IMR-90 (cell line): ENCODE data around the gene UNC79. TPM values are rescaled to one million over a fixed set of nuclear protein-coding genes. Genes with fewer than 3 reads are reported as not detected.

Source experiments
- ATAC-seq: fragments of 200-7000 bp; cut with Tn5 transposase; 2 replicates; pipeline ENCODE4 v1.9.1; 2020; ENCODE audit warnings: low read depth, mild to moderate bottlenecking, moderate library complexity
- BruUV-seq: library from RNA; stranded (reverse); fragments of 400-500 nt; replicated peaks from 2 replicates; lab custom pipeline; 2021; lab: Mats Ljungman, UMichigan
- CTCF ChIA-PET: fragments of 300-600 bp; formaldehyde crosslinking; extraction: SDS; loops from one replicate; lab custom pipeline; 2021; ENCODE audit warnings: antibody characterized with exemption; lab: Yijun Ruan, JAX
- POLR2A ChIA-PET: fragments of 300-600 bp; sonication (Branson Sonifier 250); formaldehyde crosslinking; loops from one replicate; lab custom pipeline; 2022; ENCODE audit warnings: antibody characterized with exemption; ENCODE audit not compliant: unreplicated experiment; lab: Charles Lee
- DNase-seq: peaks from one replicate; pipeline ENCODE4 v3.0.0; 2013
- H2AFZ ChIP-seq: replicated peaks from 2 replicates; pipeline ENCODE3; 2013; ENCODE audit warnings: low read length, mild to moderate bottlenecking; ENCODE audit not compliant: poor library complexity
- H2AK5ac ChIP-seq: 2 replicates; pipeline ENCODE4 v1.6.1; 2013; ENCODE audit warnings: low read depth, low read length, inconsistent platforms
- H2AK9ac ChIP-seq: replicated peaks from 2 replicates; pipeline ENCODE3; 2013; ENCODE audit warnings: mild to moderate bottlenecking, low read depth, low read length, moderate library complexity; ENCODE audit not compliant: poor library complexity
- H2BK120ac ChIP-seq: 2 replicates; pipeline ENCODE4 v1.6.1; 2013; ENCODE audit warnings: low read depth, low read length, inconsistent platforms
- H2BK15ac ChIP-seq: 3 replicates; pipeline ENCODE4 v1.6.1; 2013; ENCODE audit warnings: low read depth, low read length, inconsistent platforms
- H2BK20ac ChIP-seq: 2 replicates; pipeline ENCODE4 v1.6.1; 2013; ENCODE audit warnings: low read depth, mild to moderate bottlenecking, inconsistent platforms, low read length, moderate library complexity
- H2BK5ac ChIP-seq: 2 replicates; pipeline ENCODE4 v1.6.1; 2013; ENCODE audit warnings: mild to moderate bottlenecking, low read depth, low read length, inconsistent platforms; ENCODE audit not compliant: poor library complexity, severe bottlenecking
- H3K14ac ChIP-seq: replicated peaks from 2 replicates; pipeline ENCODE4 v1.6.1; 2013; ENCODE audit warnings: low read depth, low read length, inconsistent platforms
- H3K18ac ChIP-seq: 2 replicates; pipeline ENCODE4 v1.6.1; 2013; ENCODE audit warnings: low read depth, low read length, control low read depth
- H3K23ac ChIP-seq: 2 replicates; pipeline ENCODE4 v1.6.1; 2013; ENCODE audit warnings: low read depth, low read length, inconsistent platforms
- H3K27ac ChIP-seq: 2 replicates; pipeline ENCODE4 v1.5.1; 2013; ENCODE audit warnings: mild to moderate bottlenecking, control low read depth, low read length; ENCODE audit not compliant: insufficient read depth
- H3K27me3 ChIP-seq: 2 replicates; pipeline ENCODE4 v1.6.1; 2013; ENCODE audit warnings: low read length; ENCODE audit not compliant: control insufficient read depth, insufficient read depth
- H3K36me3 ChIP-seq: 2 replicates; pipeline ENCODE4 v1.6.1; 2013; ENCODE audit warnings: low read length, mixed read lengths; ENCODE audit not compliant: control insufficient read depth, insufficient read depth
- H3K4ac ChIP-seq: 2 replicates; pipeline ENCODE4 v1.6.1; 2013; ENCODE audit warnings: low read depth, low read length, inconsistent platforms
- H3K4me1 ChIP-seq: 2 replicates; pipeline ENCODE4 v1.6.1; 2013; ENCODE audit warnings: low read length, mixed read lengths; ENCODE audit not compliant: control insufficient read depth, insufficient read depth
- H3K4me2 ChIP-seq: 2 replicates; pipeline ENCODE4 v1.6.1; 2013; ENCODE audit warnings: low read depth, mild to moderate bottlenecking, control low read depth, low read length, moderate library complexity
- H3K4me3 ChIP-seq: 2 replicates; pipeline ENCODE4 v1.5.1; 2013; ENCODE audit warnings: low read depth, mild to moderate bottlenecking, control low read depth, low read length, moderate library complexity; ENCODE audit not compliant: insufficient read depth
- H3K56ac ChIP-seq: 2 replicates; pipeline ENCODE4 v1.6.1; 2013; ENCODE audit warnings: low read length, inconsistent platforms; ENCODE audit not compliant: insufficient read depth; ENCODE audit errors: extremely low read depth
- H3K79me1 ChIP-seq, 2 experiments: 2 replicates each; pipeline ENCODE4 v1.6.1; 2013; ENCODE audit warnings: low read length in 2 of 2, inconsistent platforms in 1 of 2, low read depth in 1 of 2
- H3K9ac ChIP-seq: 2 replicates; pipeline ENCODE4 v1.6.1; 2013; ENCODE audit warnings: low read depth, low read length, control low read depth
- H3K9me1 ChIP-seq: 2 replicates; pipeline ENCODE4 v1.6.1; 2013; ENCODE audit warnings: low read length, inconsistent platforms; ENCODE audit not compliant: insufficient read depth
- H3K9me3 ChIP-seq: 2 replicates; pipeline ENCODE4 v1.6.1; 2013; ENCODE audit warnings: low read length; ENCODE audit not compliant: control insufficient read depth, insufficient read depth
- H4K20me1 ChIP-seq: 2 replicates; pipeline ENCODE4 v1.6.1; 2013; ENCODE audit warnings: low read length, inconsistent platforms; ENCODE audit not compliant: insufficient read depth
- H4K5ac ChIP-seq: 2 replicates; pipeline ENCODE4 v1.6.1; 2013; ENCODE audit warnings: mild to moderate bottlenecking, low read depth, low read length, control low read depth
- H4K8ac ChIP-seq, 2 experiments: 2 replicates each; pipeline ENCODE4 v1.6.1; 2013; ENCODE audit warnings: low read depth in 2 of 2, low read length in 2 of 2, control low read depth in 1 of 2, inconsistent platforms in 1 of 2
- H4K91ac ChIP-seq: 2 replicates; pipeline ENCODE4 v1.6.1; 2013; ENCODE audit warnings: low read depth, low read length, inconsistent platforms; ENCODE audit not compliant: insufficient read depth
- BHLHE40 ChIP-seq: fragments of 150-350 bp; IDR thresholded peaks from 2 replicates; pipeline ENCODE4 v1.6.1; 2016; ENCODE audit warnings: mild to moderate bottlenecking, low read depth, low read length
- CEBPB ChIP-seq: IDR thresholded peaks from 2 replicates; pipeline ENCODE4 v1.6.1; 2012; ENCODE audit warnings: low read depth, low read length, improper control_type of control experiment
- FOS ChIP-seq: fragments of 150-350 bp; IDR thresholded peaks from 2 replicates; pipeline ENCODE4 v1.6.1; 2016; ENCODE audit warnings: low read depth, low read length
- MXI1 ChIP-seq: IDR thresholded peaks from 2 replicates; pipeline ENCODE4 v1.6.1; 2012; ENCODE audit warnings: low read depth, mild to moderate bottlenecking, low read length, moderate library complexity, borderline replicate concordance
- POLR2A ChIP-seq: IDR thresholded peaks from 2 replicates; pipeline ENCODE4 v1.6.1; 2012; ENCODE audit warnings: mild to moderate bottlenecking, low read depth, low read length
- RAD21 ChIP-seq: IDR thresholded peaks from 2 replicates; pipeline ENCODE4 v1.6.1; 2012; ENCODE audit warnings: low read length, improper control_type of control experiment
- RCOR1 ChIP-seq: IDR thresholded peaks from 2 replicates; pipeline ENCODE4 v1.6.1; 2012; ENCODE audit warnings: mild to moderate bottlenecking, low read length, improper control_type of control experiment; ENCODE audit not compliant: insufficient replicate concordance
- SMC3 ChIP-seq: fragments of 150-350 bp; IDR thresholded peaks from 2 replicates; pipeline ENCODE4 v1.6.1; 2016; ENCODE audit warnings: low read depth, mild to moderate bottlenecking, antibody characterized with exemption, low read length, moderate library complexity
- WGBS, 2 experiments: methylation state at CpG; one replicate each; pipeline versions ENCODE4 v1.1.5 to v1.1.7; 2013; ENCODE audit warnings: missing lambda C conversion rate in 2 of 2; ENCODE audit not compliant: insufficient read length in 1 of 2; ENCODE audit errors: extremely low coverage in 2 of 2; 5-methylcytosine and 5-hydroxymethylcytosine counted together
- dilution Hi-C: fragments of 300-500 bp; cut with HindIII; formaldehyde crosslinking; loops from one replicate; pipeline ENCODE4 v1.14.3; 2018; ENCODE audit warnings: low sequenced_read_pairs; ENCODE audit not compliant: unreplicated experiment
- in situ Hi-C: fragments of 300-500 bp; cut with MboI; formaldehyde crosslinking; loops from 3 replicates; pipeline ENCODE4 v1.14.3; 2019; ENCODE audit warnings: low sequenced_read_pairs, inconsistent platforms, mixed read lengths
- intact Hi-C: fragments of 100-400 bp; cut with micrococcal nuclease; formaldehyde crosslinking; loops from 2 replicates; pipeline ENCODE4 v1.10.0; 2022
- polyA plus RNA-seq, 3 experiments: library from polyadenylated mRNA; depleted of rRNA; stranded (reverse); fragments of >200 nt; gene quantifications; 2 replicates each; pipeline ENCODE4 v1.2.3, GENCODE V29; 2012; ENCODE audit warnings: low replicate concordance in 1 of 3
- total RNA-seq: library from RNA; depleted of rRNA; stranded (reverse); fragments of >200 nt; gene quantifications from 2 replicates; pipeline ENCODE4 v1.2.3, GENCODE V29; 2012
- TF ChIP-seq, protein P1 (sequence below): fragments of 150-350 bp; IDR thresholded peaks from 2 replicates; pipeline ENCODE4 v1.6.1; 2016; ENCODE audit warnings: low read depth, mild to moderate bottlenecking, low read length, moderate library complexity, borderline replicate concordance
- TF ChIP-seq, protein P2 (sequence below): conservative IDR thresholded peaks from 2 replicates; pipeline ENCODE4 v1.5.1; 2012; ENCODE audit warnings: mild to moderate bottlenecking, low read depth, low read length, improper control_type of control experiment

The UNC79 gene
- total and polyA plus RNA-seq, 2 of the 4 experiments (the other 2 are of a cell fraction), result under 0.01 TPM

DNA sequence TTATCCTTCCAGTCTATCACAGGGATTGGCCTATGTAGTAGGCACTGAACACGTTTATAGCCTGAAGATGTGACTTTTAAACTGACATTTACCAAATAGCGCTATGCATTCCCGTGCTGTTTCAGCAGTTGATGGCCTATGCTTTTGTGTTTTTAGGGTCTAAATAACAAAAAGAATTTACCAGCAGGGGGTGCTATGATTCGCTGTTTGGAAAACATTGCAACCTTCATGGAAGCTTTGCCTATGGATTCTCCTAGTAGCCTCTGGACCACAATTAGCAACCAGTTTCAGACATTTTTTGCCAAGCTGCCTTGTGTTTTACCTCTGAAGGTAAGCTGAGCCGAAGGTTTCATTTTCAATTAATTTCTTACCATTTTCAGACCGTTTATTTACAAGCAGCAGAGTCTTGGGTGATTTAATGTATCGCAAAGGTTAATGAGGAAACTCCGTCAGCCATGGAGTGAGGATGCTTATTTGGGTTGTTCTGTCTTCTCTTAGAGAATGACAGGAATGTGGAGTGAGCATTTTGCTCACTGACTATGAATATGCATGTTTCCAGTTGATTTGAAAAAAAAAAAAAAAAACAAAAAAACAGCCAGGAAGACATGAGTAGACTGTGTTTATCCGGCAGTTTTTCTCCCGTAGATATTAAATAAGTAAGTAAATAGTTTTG, 224.5 kb downstream of the UNC79 start:
- H3K23ac ChIP-seq, result no peak overlapping the region
- H3K27ac ChIP-seq, result no peak overlapping the region
- 0% methylated on average over 1 of the region's 10 CpGs; no CpG with 5 or more reads in 1 of the 2 experiments for WGBS, 2 experiments
- no peaks in the 10 kb centered on the region for H3K4me1 ChIP-seq
- H2AK5ac ChIP-seq, result no peak overlapping the region
- H3K4me3 ChIP-seq, result no peak overlapping the region
- H4K91ac ChIP-seq, result no peak overlapping the region
- no peak overlapping the region for H2BK5ac ChIP-seq
- no peak overlapping the region for H3K9ac ChIP-seq
- H3K36me3 ChIP-seq, result no peaks in the 10 kb centered on the region
- H2BK15ac ChIP-seq, result no peak overlapping the region
- H4K20me1 ChIP-seq, result no peaks in the 10 kb centered on the region
- H4K8ac ChIP-seq, result no peak overlapping the region
- BruUV-seq, result no TSS peak
- dilution Hi-C loops (no loop called here), intact Hi-C loops (loop anchor here (2.0 to 5.0 kb wide), 2 partner anchors 238 to 482 kb away; no protein-coding TSS in a partner anchor), in situ Hi-C loops (no loop called here)
- ChIA-PET CTCF (interaction anchor here (0.6 kb wide), 4 partner anchors 165 to 1094 kb away, joined by 3 read pairs; no protein-coding TSS in a partner anchor), POLR2A (no interaction called here)
- H3K9me3 ChIP-seq, result no peaks in the 10 kb centered on the region
- H3K14ac ChIP-seq, result no peak overlapping the region
- no peaks in the 10 kb centered on the region for H3K79me1 ChIP-seq
- no peaks in the 10 kb centered on the region for H3K9me1 ChIP-seq
- H2BK120ac ChIP-seq, result no peak overlapping the region
- TF ChIP-seq RAD21, result peak; percentile 55
- no peak for TF ChIP-seq CEBPB
- TF ChIP-seq, protein P1, sequence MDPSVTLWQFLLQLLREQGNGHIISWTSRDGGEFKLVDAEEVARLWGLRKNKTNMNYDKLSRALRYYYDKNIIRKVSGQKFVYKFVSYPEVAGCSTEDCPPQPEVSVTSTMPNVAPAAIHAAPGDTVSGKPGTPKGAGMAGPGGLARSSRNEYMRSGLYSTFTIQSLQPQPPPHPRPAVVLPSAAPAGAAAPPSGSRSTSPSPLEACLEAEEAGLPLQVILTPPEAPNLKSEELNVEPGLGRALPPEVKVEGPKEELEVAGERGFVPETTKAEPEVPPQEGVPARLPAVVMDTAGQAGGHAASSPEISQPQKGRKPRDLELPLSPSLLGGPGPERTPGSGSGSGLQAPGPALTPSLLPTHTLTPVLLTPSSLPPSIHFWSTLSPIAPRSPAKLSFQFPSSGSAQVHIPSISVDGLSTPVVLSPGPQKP, result no peak
- TF ChIP-seq MXI1, result no peak
- TF ChIP-seq POLR2A, result no peak
- no peak for TF ChIP-seq BHLHE40
- TF ChIP-seq, protein P2, sequence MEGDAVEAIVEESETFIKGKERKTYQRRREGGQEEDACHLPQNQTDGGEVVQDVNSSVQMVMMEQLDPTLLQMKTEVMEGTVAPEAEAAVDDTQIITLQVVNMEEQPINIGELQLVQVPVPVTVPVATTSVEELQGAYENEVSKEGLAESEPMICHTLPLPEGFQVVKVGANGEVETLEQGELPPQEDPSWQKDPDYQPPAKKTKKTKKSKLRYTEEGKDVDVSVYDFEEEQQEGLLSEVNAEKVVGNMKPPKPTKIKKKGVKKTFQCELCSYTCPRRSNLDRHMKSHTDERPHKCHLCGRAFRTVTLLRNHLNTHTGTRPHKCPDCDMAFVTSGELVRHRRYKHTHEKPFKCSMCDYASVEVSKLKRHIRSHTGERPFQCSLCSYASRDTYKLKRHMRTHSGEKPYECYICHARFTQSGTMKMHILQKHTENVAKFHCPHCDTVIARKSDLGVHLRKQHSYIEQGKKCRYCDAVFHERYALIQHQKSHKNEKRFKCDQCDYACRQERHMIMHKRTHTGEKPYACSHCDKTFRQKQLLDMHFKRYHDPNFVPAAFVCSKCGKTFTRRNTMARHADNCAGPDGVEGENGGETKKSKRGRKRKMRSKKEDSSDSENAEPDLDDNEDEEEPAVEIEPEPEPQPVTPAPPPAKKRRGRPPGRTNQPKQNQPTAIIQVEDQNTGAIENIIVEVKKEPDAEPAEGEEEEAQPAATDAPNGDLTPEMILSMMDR, result peak; percentile 52
- TF ChIP-seq FOS, result no peak
- peak; percentile 30; the same call in 1 of the 2 replicates for TF ChIP-seq SMC3
- TF ChIP-seq RCOR1, result no peak
- H2AFZ ChIP-seq, result no peak overlapping the region
- no peak overlapping the region for H3K4ac ChIP-seq
- no peak overlapping the region for H3K56ac ChIP-seq
- H3K27me3 ChIP-seq, result no peaks in the 10 kb centered on the region
- no peak overlapping the region for H2BK20ac ChIP-seq
- DNase-seq (peak; percentile 35), ATAC-seq (no peak)
- no peak overlapping the region for H3K18ac ChIP-seq
- H2AK9ac ChIP-seq, result no peak overlapping the region
- H3K4me2 ChIP-seq, result no peak overlapping the region
- H4K5ac ChIP-seq, result no peak overlapping the region
